NCI-H2227 (cell line): ENCODE measurements around the gene UGT1A10.

ENCODE experiments used
- DNase-seq: peaks from one replicate; lab custom pipeline; 2025; ENCODE audit not compliant: unreplicated experiment; lab: John Stamatoyannopoulos, UW

UGT1A10 gene

DNA sequence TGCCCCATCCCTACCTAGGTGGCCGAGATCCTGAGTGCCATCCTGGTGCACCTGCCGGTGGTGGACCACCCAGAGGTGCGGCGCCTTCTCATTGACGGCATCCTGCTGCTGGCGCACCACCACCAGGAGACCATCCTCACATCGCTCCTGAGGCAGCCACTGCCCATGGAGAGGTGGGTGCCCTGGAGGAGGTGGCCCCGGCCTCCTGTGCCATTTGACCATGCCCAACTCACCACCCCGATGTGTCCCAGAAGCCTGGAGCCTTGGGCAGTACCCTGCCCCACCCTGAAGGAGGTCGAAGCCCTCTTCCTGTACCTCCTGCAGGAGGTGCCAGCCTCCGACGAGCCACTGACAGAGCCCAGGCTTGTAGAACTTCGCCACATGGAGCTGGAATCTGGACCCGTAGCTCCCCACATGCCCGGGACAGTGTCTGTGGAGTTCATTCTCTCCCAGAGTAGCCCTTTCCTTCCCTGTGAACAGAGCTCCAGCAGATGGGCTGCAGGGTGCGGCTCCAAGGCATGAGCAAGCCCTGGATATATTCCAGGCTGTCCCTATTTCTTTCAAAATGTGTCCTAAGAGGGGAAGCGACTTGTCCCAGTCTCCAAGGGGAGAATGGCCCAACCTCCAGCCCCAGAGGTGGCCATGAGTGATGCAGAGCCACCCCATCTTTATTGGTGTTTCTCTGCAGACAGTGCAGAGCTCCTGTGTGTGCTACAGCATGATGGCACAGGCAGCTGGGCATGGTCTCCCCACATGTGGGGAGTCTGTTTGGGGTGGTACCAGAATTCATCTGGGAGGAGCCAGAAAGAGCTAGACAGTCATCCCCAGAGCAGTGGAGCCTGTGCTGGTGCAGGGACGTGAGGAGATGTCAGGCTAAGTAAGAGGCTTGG is 183.9 kb downstream of the UGT1A10 start:
- DNase-seq = no peak

DNA sequence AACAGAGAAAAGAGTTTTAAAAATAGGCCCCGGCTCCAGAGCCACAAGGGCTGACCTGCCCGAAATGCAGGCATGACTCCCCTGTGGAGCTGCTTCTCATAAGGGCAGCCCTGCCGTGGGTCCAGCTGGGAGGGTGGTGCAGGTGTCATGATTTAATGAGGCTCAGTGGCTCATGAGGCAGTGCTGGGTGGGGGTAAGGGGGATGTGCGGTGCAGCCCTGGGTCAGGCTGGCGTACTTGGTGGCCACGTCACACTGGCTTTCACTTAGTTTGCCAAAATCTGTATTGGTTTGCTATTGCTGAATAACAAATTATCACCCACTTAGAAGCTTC is 184.5 kb downstream of the UGT1A10 start:
- DNase-seq = no peak

DNA sequence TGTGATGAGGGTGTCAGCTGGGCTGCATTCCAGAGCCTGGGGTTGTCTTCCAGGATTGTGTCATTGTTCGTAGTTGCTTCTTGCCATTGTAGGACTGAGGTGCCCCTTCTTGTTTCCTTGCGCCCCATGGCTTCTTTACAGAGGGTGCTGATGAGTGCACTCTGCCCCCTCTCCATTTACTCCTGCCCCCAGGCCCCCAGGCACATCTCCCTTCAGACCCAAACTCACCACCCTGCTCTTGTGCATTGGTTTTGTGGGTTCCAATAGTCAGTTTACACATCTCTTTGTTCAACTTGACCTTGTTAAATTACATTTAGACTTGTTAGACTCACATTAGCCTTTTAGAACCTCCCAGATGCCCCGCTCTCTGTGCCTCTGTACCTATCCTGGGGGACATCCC is 184.9 kb downstream of the UGT1A10 start:
- no peak for DNase-seq

DNA sequence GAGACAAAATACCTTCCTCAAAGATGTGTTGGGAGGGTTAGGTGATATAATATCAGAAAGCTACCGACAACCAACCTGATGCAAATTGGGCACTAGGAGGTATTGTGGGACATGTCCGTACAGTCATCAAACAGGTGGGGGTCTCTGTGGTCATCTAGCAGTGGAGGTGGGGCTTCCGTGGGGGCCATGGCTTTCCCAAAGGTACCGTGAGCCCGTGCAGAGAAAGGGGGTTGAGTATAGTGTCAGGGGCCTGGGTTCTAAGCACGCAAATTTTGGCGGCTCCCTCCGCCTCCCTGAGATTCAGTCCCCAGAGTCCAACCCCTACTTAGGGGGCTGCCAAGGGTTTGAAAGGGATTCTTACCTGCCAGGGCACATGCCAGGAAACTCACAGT is 185.5 kb downstream of the UGT1A10 start:
- DNase-seq = no peak

DNA sequence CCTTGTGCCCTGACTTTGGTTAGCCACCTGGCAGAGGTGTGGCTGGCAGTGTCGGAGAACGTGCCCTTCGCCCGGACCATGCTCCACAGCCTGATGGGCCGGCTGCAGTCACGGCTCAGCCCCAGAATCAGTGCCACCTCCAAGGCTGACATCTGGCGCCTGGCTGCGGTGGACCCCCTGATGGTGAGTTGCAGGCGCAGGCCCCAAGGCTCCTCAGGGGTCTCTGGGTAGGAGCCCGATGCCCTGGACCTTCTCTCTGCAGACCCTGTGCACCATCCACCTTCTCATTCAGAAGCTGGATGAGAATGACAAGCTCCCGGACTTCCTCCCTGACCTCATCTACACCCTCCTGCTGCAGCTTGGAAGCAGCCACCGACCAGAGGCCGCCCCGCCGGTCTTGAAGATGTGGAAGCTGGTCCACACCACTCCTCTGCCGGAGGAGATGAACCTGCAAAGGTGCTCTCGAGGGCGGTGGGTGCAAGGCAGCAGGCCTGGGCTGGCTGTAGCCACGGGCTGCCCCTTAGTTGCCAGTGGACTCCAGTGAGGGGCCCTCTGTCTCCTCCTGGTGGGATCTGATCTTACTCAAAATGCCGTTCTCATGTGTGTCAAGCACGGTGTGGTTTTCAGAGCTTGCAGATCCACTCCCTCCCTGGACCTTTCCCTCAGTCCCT is 186.0 kb downstream of the UGT1A10 start:
- no peak for DNase-seq
